Sigmoid colon (tissue), 7 donors: ENCODE measurements around the gene LYPLA2. TPM values are rescaled to one million over a fixed set of nuclear protein-coding genes. Genes with fewer than 3 reads are reported as not detected.

ENCODE experiments used
- DNase-seq: peaks from one replicate; pipeline ENCODE4 v3.0.0-alpha.2; 2019
- H3K27ac ChIP-seq, 4 donors: fragments of 200-600 bp; sonication (generic); one replicate each; pipeline ENCODE4 v1.5.1; 2016 to 2019; ENCODE audit warnings: mild to moderate bottlenecking in 1 of 4
- H3K27me3 ChIP-seq, 3 donors: fragments of 200-600 bp; sonication (generic); one replicate each; pipeline ENCODE4 v1.5.1; 2019; ENCODE audit warnings: mild to moderate bottlenecking in 1 of 3
- H3K36me3 ChIP-seq, 4 donors: fragments of 200-600 bp; sonication (generic); one replicate each; pipeline ENCODE4 v1.5.1; 2016 to 2019
- H3K4me1 ChIP-seq, 4 donors: fragments of 200-600 bp; sonication (generic); one replicate each; pipeline ENCODE4 v1.5.1; 2017 to 2019
- H3K4me3 ChIP-seq, 4 donors: fragments of 200-600 bp; sonication (generic); one replicate each; pipeline ENCODE4 v1.5.1; 2017 to 2019; ENCODE audit warnings: mild to moderate bottlenecking in 2 of 4, moderate library complexity in 1 of 4
- H3K9me3 ChIP-seq, 4 donors: fragments of 200-600 bp in 3 of 4; sonication (generic) in 3 of 4; one replicate each; pipeline versions ENCODE4 v1.5.1 to v1.6.1; 2013 to 2019
- CTCF ChIP-seq, 4 experiments: fragments of 450-650 bp in 3 of 4; fragments of 200-600 bp in 1 of 4; IDR thresholded peaks; one replicate each; pipeline ENCODE4 v1.5.1; 2016 to 2019; ENCODE audit warnings: antibody characterized with exemption in 4 of 4, mild to moderate bottlenecking in 3 of 4, moderate library complexity in 2 of 4
- EP300 ChIP-seq, 4 donors: sonication (generic); formaldehyde crosslinking; IDR thresholded peaks; one replicate each; pipeline ENCODE4 v1.6.1; 2017; ENCODE audit warnings: antibody characterized with exemption in 4 of 4
- POLR2A ChIP-seq, 2 donors: fragments of 450-650 bp; IDR thresholded peaks; one replicate each; pipeline ENCODE4 v1.6.1; 2016; ENCODE audit warnings: antibody characterized with exemption in 2 of 2, mild to moderate bottlenecking in 2 of 2, moderate library complexity in 2 of 2
- POLR2AphosphoS5 ChIP-seq, 4 donors: sonication (generic); formaldehyde crosslinking; IDR thresholded peaks; one replicate each; pipeline ENCODE4 v1.6.1; 2017; ENCODE audit warnings: antibody characterized with exemption in 4 of 4
- WGBS, 2 donors: extraction: QIAGEN DNeasy Blood & Tissue Kit; methylation state at CpG; one replicate each; pipeline ENCODE4 v1.1.7; 2013; 5-methylcytosine and 5-hydroxymethylcytosine counted together
- intact Hi-C: fragments of 100-400 bp; cut with DNase I; formaldehyde crosslinking; loops from one replicate; pipeline ENCODE4 v1.15.1; 2023
- polyA plus RNA-seq, 3 donors: library from polyadenylated mRNA; stranded (reverse); fragments of 200-250 nt; gene quantifications; one replicate each; pipeline ENCODE4 v1.2.3, GENCODE V29; 2013
- total RNA-seq, 4 donors: library from RNA; depleted of rRNA; stranded (reverse); fragments of >200 nt; gene quantifications; one replicate each; pipeline ENCODE4 v1.1.0, GENCODE V29; 2016
- donor health status: healthy with polysubstance abuse.
- donor health status: Bipolar disorder and iron deficiency.
- donor health status: healthy.

Gene LYPLA2
- total and polyA plus RNA-seq, 7 donors: 20.2 to 121 (median 24.4) TPM

GRCh38 chr1:23748016-23748415, 42.9 kb upstream of the LYPLA2 start:
- H3K4me3 ChIP-seq: no peak overlapping the region
- no peak overlapping the region for H3K27ac ChIP-seq
- H3K27me3 ChIP-seq: no peaks in the 10 kb centered on the region
- no peak for TF ChIP-seq POLR2AphosphoS5 (IDR thresholded peaks at IDR 0.05)
- no peak for TF ChIP-seq POLR2A (IDR thresholded peaks at IDR 0.05)
- TF ChIP-seq CTCF (IDR thresholded peaks at IDR 0.05): no peak
- no peak for TF ChIP-seq EP300 (IDR thresholded peaks at IDR 0.05)
- DNase-seq: no peak
- 80 to 84% methylated on average over 3 of the region's 3 CpGs for WGBS, 2 donors
- H3K4me1 ChIP-seq: peaks cover 0 to 32% (median 19%) of the 10 kb centered on the region in 4 donors
- H3K9me3 ChIP-seq: no peaks in the 10 kb centered on the region
- intact Hi-C loops: no loop called here
- peaks cover 24 to 33% (median 28%) of the 10 kb centered on the region in 4 donors for H3K36me3 ChIP-seq

- intact Hi-C loops: no loop called here
- peaks cover 49 to 65% (median 60%) of the 10 kb centered on the region in 4 donors for H3K36me3 ChIP-seq
- TF ChIP-seq POLR2A (IDR thresholded peaks at IDR 0.05) (no peak), POLR2AphosphoS5 (IDR thresholded peaks at IDR 0.05) (no peak), CTCF (IDR thresholded peaks at IDR 0.05) (peak in 2 of 4 experiments; percentile 16 to 18)
- no peak overlapping the region for H3K4me3 ChIP-seq
- no peak for DNase-seq
- no peaks in the 10 kb centered on the region for H3K27me3 ChIP-seq
- H3K9me3 ChIP-seq: no peaks in the 10 kb centered on the region
- peaks cover 0 to 15% (median 0%) of the 10 kb centered on the region in 4 donors for H3K4me1 ChIP-seq
- 55 to 72% methylated on average over 11 of the region's 11 CpGs for WGBS, 2 donors
- H3K27ac ChIP-seq: no peak overlapping the region
These were observed 39.7 kb upstream of the LYPLA2 start for GRCh38 chr1:23751050-23751814.

GRCh38 chr1:23751815-23752200, 39.1 kb upstream of the LYPLA2 start:
- DNase-seq: no peak
- Histone ChIP-seq H3K36me3 (peaks cover 53 to 71% (median 65%) of the 10 kb centered on the region in 4 donors), H3K9me3 (no peaks in the 10 kb centered on the region), H3K27ac (no peak overlapping the region), H3K27me3 (no peaks in the 10 kb centered on the region), H3K4me3 (no peak overlapping the region), H3K4me1 (peaks cover 0 to 11% (median 0%) of the 10 kb centered on the region in 4 donors)
- WGBS, 2 donors: 93 to 95% methylated on average over 4 of the region's 4 CpGs
- intact Hi-C loops: no loop called here
- no peak for TF ChIP-seq POLR2A (IDR thresholded peaks at IDR 0.05)
- TF ChIP-seq EP300 (IDR thresholded peaks at IDR 0.05): no peak
- TF ChIP-seq CTCF (IDR thresholded peaks at IDR 0.05): no peak
- TF ChIP-seq POLR2AphosphoS5 (IDR thresholded peaks at IDR 0.05): no peak

GRCh38 chr1:23752909-23753308, 38.0 kb upstream of the LYPLA2 start:
- WGBS, 2 donors: 89 to 91% methylated on average over 1 of the region's 1 CpG
- TF ChIP-seq CTCF (IDR thresholded peaks at IDR 0.05) (no peak), POLR2AphosphoS5 (IDR thresholded peaks at IDR 0.05) (no peak), POLR2A (IDR thresholded peaks at IDR 0.05) (no peak), EP300 (IDR thresholded peaks at IDR 0.05) (no peak)
- no peak for DNase-seq
- no peaks in the 10 kb centered on the region for H3K27me3 ChIP-seq
- peaks cover 62 to 82% (median 76%) of the 10 kb centered on the region in 4 donors for H3K36me3 ChIP-seq
- H3K4me1 ChIP-seq: peaks cover 0 to 1% (median 0%) of the 10 kb centered on the region in 4 donors
- H3K4me3 ChIP-seq: no peak overlapping the region
- intact Hi-C loops: no loop called here
- H3K27ac ChIP-seq: no peak overlapping the region
- no peaks in the 10 kb centered on the region for H3K9me3 ChIP-seq
